Measurements from ENCODE around the gene PNMA8C.
"Not testable (repeated sequence)": the region's sequence is repeated elsewhere in the genome, so short reads cannot be mapped to it uniquely, and the experiment has no call there.

The PNMA8C gene

GRCh38 chr19:46386996-46387712 is 41.6 kb downstream of the PNMA8C start:
- DNase-seq = no peak

DNA sequence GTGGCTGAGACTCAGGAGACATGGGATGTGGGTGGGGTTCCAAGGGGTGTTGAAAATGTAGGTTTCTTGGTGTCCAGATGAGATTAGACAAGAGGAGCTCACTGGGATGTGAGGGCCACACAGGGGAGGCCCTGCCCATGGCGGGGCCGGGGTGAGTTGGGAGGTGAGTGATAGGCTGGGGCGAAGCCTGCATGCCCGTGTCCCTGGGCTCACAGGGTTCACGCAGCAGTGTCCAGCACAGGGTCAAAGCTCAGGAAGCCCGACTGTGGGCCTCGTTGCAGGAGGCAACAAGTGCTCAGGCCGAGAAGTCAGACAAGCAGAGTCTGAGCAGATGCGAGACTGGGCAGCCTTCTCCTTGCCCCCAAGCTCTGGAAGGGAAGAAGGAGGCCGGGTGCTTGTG is 42.6 kb downstream of the PNMA8C start:
- no peak for DNase-seq

GRCh38 chr19:46385636-46386035 is 43.1 kb downstream of the PNMA8C start:
- no peak for DNase-seq

DNA sequence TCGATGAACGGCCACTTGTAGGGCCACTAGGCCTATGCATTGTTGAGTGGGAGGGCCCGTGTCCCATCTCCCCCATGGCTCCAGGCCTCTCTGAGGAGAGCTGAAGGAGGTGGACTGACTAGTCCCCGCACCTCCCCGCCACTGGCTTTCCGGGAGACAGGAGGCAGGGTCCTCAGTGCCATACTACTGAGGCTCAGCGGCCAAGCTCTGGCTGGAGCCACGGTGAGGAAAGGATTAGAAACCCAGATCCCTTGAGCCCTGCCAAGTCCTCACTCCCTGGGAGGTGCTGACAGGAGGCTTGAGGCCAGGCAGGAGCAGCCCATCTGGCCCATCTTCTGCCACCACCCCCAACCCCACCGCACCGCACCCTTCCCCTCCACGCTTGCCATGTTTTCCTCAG is 44.3 kb downstream of the PNMA8C start:
- DNase-seq = no peak

- no peak for DNase-seq
These were observed 44.9 kb downstream of the PNMA8C start for GRCh38 chr19:46383846-46384245.

- DNase-seq = no peak
These were observed 45.4 kb downstream of the PNMA8C start for GRCh38 chr19:46383171-46383815.

DNA sequence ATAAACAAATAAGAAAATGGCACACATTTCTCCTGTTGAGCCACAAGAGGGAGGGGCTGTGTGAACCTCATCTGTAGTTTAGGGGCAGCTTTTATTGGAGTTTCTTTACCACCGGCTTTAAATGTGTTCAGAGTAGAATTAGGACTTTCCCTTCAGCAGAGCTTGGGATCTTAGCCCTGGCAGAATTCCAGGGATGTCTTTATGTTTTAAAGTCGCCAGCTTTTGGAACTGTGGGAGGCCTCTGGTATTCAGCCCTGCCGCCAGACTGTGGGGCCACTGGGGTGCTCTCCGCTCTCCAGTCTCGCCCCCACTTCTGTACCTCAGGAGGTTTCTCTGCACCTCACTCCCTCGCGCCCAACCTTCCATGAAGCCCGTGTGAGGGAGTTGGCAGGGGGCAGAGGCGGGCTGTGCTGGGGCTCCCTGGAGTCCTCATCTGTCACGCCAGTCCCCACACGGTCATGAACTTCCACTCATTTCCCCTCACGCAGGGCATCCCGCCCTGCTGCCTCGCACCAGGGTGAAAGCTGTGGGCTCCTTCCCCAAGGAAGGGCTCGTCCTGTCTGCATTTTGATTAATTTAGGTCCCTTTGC is 46.9 kb downstream of the PNMA8C start:
- DNase-seq = no peak

DNA sequence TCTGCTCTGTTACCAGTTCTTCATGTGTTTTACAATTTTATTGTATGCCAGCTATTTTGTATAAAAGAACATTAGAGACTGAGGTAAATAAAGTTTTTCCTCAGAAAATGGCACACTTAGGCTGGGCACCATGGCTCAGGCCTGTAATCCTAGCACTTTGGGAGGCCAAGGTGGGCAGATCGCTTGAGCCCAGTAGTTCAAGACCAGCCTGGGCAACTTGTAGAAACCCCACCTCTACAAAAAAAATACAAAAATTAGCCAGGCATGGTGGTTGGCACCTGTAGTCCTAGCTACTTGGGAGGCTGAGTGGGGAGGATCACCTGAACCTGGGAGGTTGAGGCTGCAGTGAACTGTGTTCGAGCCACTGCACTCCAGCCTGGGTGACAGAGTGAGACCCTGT is 47.4 kb downstream of the PNMA8C start:
- DNase-seq = no peak

DNA sequence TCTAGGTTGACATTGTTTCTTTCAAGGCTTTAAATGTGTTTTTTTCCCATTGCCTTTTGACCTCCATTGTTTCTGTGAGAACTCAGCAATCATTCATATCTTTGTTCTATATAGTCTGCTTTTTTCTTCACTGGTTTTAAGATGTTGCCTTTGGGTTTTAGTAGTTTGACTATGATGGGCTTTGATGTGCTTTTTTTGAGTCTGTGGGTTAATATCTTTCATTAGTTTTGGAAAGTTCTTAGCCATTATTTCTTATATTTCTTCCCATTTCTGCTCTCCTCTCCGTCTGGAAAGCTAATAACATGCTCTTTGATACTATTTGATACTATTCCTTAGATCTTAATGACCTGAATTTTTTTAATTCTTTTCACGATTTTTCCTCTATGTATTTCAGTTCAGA is 48.0 kb downstream of the PNMA8C start:
- no peak for DNase-seq

- DNase-seq = no peak
These were observed 50.5 kb downstream of the PNMA8C start for GRCh38 chr19:46378268-46378667.

DNA sequence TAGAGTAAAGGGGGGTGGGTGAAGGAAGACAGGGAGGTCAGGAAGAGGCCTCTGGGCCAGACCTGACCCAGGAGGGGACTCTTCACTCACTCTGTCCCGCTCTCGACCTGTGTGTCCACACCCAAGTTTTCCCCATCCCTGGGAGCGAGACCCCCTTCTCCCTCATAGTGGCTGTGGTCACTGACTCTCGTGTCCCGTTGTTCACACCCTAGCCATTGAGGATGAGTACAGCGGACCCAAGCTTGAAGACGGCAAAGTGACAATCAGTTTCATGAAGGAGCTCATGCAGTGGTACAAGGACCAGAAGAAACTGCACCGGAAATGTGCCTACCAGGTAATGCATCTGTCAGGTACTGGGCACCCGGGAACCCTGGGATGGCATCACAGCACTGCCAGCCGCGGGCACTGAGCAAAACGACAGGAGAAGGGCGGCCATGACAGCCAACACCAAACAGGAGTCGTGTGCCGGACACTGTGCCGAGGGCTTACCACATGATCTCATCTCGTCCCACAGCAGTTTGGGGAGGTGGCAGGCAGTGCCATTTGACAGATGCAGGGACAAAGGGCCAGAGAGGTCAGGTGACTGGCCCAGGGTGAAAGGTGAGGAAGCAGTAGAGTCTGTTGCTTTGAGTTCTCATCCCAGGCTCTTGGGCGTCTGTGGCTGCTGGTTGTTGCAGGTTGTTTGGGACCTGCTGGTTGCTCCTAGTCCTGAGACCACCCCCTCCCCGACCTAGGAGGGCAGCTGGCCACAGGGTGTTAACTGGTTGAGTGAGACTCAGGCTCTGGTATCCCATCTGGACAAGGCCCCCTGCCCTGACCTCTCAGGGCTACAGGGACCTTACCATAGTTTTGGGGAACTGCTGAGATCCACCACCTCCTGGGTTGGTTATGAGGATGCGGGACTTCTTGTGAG is 52.2 kb downstream of the PNMA8C start:
- DNase-seq = no peak

GRCh38 chr19:46375476-46376067 is 53.2 kb downstream of the PNMA8C start:
- DNase-seq = not testable (repeated sequence)
